Right lobe of liver (tissue), 4 donors: ENCODE results near the gene KRT17.
"Not testable (repeated sequence)": the region's sequence is repeated elsewhere in the genome, so short reads cannot be mapped to it uniquely, and the experiment has no call there.

ENCODE experiments used
- CTCF ChIP-seq, 4 donors: fragments of 200-600 bp in 3 of 4; fragments of 450-650 bp in 1 of 4; IDR thresholded peaks; one replicate each; pipeline versions ENCODE4 v1.5.1 to v1.8.0; 2016 to 2022; ENCODE audit warnings: antibody characterized with exemption in 4 of 4, mild to moderate bottlenecking in 2 of 4
- POLR2A ChIP-seq: fragments of 450-650 bp; IDR thresholded peaks from one replicate; pipeline ENCODE4 v1.6.1; 2017; ENCODE audit warnings: antibody characterized with exemption, mild to moderate bottlenecking
- donor health status: DM: no; HTN: no; CAD: no.
- donor health status: DM: no; HTN: no; CAD: no.
- donor health status: DM: no; HTN: yes; CAD: no.

DNA sequence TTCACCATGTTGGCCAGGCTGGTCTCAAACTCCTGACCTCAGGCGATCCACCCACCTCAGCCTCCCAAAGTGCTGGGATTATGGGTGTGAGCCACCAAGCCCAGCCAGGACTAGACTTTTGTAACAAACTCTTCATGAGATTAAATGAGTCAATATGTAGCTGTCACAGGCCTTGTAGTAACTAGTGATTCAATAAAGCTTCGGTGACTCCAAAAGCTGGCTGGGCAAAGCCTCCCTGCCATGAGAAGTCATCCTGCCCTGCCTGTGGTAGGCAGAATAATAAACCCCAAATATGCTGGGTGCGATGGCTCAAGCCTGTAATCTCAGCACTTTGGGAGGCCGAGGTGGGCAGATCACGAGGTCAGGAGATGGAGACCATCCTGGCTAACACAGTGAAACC is 16.2 kb upstream of the KRT17 start:
- not testable (repeated sequence) for TF ChIP-seq CTCF (IDR thresholded peaks at IDR 0.05); POLR2A
